ENCODE results near the gene LATS2.
"Not testable (repeated sequence)": the region's sequence is repeated elsewhere in the genome, so short reads cannot be mapped to it uniquely, and the experiment has no call there.

LATS2 gene

GRCh38 chr13:20991741-20992520 is 69.5 kb downstream of the LATS2 start:
- DNase-seq (ENCODE audit: low read depth): no peak

GRCh38 chr13:20990910-20991525 is 70.4 kb downstream of the LATS2 start:
- DNase-seq (ENCODE audit: low read depth): no peak

DNA sequence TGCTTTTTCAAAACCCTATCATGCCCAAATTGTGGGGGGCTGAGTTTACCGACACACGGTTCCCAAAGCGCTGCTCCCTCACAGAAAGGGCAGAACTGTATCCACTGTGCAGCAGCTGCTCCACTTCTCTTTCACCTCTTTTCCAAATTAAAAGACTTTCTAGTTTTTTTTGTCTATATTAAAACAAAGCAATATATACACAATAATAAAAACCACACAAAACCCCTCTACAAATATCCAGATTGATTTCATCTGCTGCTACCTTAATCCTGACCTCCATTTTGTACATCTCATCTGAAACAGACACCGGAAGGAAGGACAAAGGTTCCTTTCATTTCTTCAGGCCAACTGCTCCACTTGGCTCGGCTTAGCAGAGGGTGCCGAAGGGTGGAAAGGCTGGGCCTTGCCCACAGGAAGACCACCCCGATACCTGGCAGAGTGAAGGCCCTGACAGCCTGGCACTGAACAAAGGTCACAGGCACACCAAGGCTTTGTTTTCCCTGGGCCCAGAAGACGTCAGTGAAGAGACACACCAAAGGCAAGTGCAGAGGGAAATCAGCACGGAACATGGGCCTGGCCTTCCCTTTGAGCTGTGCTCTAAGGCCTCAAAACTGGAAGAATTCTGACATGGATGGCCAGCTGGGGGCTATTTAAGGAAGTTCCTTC is 71.6 kb downstream of the LATS2 start:
- no peak for DNase-seq (ENCODE audit: low read depth)

DNA sequence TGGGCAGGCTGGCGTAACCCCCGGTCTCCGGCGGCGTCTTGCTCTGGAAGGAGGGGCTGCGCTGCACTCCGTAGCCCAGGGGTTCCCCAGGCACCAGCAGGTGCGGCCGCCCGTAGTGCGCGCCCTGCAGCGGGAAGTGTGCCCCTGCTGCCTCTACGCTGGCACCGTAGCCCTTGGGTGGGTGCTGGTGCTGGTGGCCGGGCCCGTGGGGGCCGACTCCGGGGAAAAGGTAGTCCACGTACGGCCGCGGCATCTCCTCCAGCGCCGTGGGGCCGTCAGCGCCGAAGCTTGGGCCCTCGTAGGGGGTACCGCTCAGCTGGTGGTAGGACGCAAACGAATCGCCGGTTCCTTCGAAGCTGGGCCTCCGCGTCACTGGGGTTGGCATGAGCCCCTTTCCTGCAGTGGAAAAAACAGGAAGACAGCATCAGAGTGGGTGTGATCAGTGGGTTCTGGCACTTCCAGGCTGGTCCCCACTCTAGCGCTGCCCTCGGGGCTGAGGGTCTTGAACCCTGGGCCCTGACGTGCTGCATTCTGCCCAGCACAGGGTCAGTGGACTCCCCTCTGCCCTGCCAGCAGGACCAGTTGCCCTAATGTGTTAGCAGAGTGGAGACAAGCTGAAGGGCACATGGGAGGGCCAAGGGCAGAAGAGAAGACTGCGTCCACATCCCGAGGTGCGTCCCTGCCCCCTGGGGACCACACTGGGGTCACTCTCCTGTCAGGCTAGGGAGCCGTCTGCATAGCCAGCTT is 72.3 kb downstream of the LATS2 start:
- no peak for DNase-seq (ENCODE audit: low read depth)

DNA sequence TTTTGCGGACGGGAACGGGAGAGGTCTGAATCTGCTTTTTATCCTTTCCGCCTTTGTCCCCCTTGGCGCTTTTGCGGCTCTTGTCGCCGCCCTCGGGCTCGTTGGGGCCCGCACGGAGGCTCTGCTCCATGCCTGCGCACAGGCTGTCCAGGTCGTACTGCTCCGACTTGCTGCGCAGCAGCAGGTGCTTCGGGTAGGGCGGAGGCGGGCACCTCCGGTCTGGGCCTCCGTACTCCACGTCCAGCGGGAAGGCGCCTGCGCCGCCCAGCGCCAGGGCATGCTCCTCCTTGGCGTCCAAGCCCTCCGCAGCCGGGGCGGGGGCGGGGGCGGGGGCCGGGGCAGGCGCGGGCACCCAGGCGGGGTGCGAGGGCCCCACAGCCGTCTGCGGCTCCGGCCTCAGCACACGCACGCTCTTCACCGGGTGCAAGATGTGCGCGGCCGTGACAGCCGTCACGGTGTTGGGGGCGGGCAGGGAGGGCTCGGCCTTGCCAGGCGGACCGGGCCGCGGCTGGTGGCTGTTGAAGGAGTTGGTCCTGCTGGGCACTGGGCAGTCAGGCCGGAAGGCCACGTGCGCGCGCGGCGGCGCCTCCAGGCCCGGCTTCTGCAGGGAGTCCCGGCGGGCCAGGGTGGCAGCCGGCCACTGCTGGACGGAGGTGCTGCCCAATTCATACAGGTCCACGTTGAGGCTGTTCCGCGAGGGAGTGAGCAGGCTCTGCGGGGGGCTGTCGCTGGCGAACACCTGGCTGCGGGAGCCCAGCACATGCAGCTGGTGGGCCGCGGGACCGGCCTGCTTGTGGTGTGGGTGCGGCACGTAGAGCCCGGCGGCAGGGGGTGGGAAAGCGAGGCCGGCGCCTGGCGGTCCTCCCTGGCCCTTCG is 73.1 kb downstream of the LATS2 start:
- DNase-seq (ENCODE audit: low read depth): no peak

DNA sequence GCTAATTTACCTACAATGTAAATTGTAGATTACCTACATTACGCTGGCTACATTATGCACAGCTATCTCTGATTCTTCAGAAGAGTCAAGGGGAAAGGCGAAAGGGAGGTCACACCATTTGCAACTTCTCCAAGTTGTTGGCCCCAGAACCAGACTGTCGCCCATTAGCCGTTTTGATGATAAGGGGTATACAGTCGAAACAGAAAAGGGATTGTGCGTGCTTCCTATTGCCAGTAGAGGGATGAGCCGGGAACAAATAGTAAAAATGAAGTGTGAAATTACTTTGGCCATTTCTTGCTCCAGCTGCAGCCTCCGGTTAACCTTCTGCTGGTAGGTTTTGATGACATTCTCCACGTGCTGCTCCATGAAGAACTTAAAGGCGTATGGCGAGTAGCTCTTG is 73.8 kb downstream of the LATS2 start:
- no peak for DNase-seq (ENCODE audit: low read depth)

GRCh38 chr13:20984879-20985278 is 76.5 kb downstream of the LATS2 start:
- no peak for DNase-seq (ENCODE audit: low read depth)

DNA sequence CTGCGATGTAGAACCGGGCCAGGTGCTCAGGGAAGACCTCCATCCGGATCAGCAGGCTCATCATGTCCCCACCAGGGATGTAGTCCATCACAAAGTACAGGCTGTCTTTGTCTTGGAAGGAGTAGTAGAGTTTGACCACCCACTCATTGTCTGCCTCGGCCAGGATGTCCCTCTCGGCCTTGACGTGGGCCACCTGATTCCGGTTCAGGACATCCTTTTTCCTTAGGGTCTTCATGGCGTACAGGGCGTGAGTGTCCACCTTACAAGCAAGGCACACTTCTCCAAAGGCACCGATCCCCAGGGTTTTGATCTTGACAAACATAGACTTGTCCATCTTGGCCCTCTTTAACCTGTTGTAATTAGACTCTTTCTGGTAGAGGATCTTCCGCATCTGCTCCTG is 78.0 kb downstream of the LATS2 start:
- no peak for DNase-seq (ENCODE audit: low read depth)

- DNase-seq (ENCODE audit: low read depth): no peak
Measured at GRCh38 chr13:20981370-20982095, 79.9 kb downstream of the LATS2 start.

- no peak for DNase-seq (ENCODE audit: low read depth)
Measured at GRCh38 chr13:20980899-20981298, 80.5 kb downstream of the LATS2 start.

DNA sequence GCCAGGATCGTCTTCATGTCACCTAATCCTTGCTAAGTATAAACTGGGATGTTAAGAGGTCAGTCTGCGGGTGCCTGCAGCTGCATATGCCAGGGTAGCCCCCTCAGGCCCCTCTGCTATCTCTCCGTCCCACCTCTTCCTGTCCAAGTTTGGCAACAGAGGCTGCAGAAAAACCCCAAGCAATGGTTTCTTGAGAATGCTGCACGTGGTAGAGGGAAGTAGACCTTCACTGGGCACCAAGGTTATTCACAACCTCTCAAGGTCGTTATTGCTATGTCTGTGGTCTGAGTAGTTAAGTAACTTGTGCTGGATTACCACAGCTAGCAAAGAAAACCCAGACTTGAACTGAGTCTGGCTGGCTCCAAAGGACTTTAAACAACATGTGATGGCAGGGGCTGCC is 81.0 kb downstream of the LATS2 start:
- DNase-seq (ENCODE audit: low read depth): no peak

GRCh38 chr13:20977394-20977793 is 84.0 kb downstream of the LATS2 start:
- no peak for DNase-seq (ENCODE audit: low read depth)

DNA sequence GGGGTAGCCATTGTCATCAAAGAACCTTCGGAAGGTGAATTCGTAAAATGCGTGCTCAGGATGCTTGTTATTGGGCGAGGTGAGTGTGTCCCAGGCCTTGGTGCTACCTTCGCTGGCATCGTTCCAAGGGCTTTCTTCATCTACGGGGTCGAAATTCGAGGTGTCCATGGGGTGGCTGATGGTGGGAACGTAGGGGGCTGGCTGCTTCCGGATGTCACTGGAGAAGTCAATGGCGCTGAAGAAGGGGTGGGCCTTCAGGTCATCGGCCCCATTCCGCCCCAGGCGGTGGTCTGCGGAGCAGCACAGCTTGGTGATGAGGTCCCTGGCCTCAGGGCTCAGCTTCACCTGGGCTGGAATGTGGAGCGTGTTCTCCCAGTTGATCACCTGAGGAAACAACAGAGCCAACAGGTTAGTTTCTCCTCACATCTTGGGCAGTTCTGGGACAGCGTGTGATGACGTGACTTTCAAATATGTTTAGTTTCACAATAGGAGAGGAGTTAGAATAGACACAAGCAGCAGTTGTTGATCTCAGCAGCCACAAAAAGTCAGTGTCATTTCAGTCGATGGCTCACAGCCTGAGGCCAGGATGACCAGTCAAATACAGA is 86.3 kb downstream of the LATS2 start:
- no peak for DNase-seq (ENCODE audit: low read depth)

DNA sequence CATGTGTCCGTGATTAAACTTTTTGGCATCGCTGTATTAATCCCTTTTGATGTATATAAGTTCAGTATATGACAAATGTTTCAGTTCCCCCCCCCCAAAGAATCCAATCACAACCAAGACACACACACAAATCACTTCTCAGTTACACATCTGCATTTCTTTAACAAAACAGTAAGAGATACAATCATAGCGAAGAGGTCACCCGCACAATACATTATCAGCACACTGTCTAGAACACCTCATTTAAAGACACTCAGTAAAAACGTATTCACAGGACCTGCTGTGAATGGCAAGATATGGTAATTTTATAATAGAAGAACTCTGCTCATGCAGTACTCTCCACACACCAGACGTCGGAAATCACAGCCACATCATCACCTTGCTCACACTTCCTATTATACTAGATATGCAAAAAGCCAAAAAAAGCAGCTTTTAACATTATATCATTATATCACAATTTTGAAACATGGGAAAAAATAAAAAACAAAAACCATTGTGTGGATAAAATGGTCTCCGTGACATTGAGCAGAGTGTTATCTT is 87.4 kb downstream of the LATS2 start:
- no peak for DNase-seq (ENCODE audit: low read depth)

- no peak for DNase-seq (ENCODE audit: low read depth)
Measured at GRCh38 chr13:20972731-20973130, 88.7 kb downstream of the LATS2 start.

DNA sequence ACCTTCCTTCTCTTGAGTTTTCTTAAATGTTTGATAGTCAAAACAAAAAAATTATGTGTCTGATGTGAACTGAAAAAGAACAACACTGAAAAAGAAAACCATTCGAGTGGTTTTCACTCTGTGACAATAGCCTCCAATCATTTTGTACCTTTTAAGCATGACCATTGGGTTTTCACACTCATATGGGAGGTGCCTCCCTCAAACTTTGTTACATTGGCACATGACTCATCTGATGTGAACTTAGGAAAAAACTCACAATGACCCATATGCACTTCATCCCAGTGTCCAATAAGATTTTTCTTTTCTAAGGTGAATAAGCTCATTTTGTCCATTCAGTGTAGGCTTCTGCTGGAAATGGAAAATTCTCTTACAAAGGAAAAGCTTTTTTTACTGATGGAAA is 92.2 kb downstream of the LATS2 start:
- no peak for DNase-seq (ENCODE audit: low read depth)

- no peak for DNase-seq (ENCODE audit: low read depth)
Measured at GRCh38 chr13:20968745-20969144, 92.6 kb downstream of the LATS2 start.

GRCh38 chr13:20967340-20967739 is 94.0 kb downstream of the LATS2 start:
- no peak for DNase-seq (ENCODE audit: low read depth)

- no peak for DNase-seq (ENCODE audit: low read depth)
Measured at GRCh38 chr13:20964904-20965303, 96.5 kb downstream of the LATS2 start.

DNA sequence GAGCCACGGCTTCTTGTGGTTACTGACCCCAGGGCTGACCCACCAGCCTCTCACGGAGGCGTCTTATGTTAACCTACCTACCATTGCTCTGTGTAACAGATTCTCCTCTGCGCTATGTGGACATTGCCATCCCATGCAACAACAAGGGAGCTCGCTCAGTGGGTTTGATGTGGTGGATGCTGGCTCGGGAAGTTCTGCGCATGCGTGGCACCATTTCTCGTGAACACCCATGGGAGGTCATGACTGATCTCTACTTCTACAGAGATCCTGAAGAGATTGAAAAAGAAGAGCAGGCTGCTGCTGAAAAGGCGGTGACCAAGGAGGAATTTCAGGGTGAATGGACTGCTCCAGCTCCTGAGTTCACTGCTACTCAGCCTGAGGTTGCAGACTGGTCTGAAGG is 99.7 kb downstream of the LATS2 start:
- DNase-seq (ENCODE audit: low read depth): not testable (repeated sequence)

Measured in stimulated activated CD8-positive, alpha-beta memory T cell treated with anti-CD3 and anti-CD28 coated beads, Interleukin-7, amount 100 ng/mL, for 24 hours (primary cell).